ENCODE results near the gene ANXA2R. TPM values are rescaled to one million over a fixed set of nuclear protein-coding genes. Genes with fewer than 3 reads are reported as not detected.
A peak's percentile ranks its signal among the peaks of the same experiment; 100 is the strongest.

ANXA2R gene
- total RNA-seq, 1 donor from 2014 or later = 0.93 TPM

DNA sequence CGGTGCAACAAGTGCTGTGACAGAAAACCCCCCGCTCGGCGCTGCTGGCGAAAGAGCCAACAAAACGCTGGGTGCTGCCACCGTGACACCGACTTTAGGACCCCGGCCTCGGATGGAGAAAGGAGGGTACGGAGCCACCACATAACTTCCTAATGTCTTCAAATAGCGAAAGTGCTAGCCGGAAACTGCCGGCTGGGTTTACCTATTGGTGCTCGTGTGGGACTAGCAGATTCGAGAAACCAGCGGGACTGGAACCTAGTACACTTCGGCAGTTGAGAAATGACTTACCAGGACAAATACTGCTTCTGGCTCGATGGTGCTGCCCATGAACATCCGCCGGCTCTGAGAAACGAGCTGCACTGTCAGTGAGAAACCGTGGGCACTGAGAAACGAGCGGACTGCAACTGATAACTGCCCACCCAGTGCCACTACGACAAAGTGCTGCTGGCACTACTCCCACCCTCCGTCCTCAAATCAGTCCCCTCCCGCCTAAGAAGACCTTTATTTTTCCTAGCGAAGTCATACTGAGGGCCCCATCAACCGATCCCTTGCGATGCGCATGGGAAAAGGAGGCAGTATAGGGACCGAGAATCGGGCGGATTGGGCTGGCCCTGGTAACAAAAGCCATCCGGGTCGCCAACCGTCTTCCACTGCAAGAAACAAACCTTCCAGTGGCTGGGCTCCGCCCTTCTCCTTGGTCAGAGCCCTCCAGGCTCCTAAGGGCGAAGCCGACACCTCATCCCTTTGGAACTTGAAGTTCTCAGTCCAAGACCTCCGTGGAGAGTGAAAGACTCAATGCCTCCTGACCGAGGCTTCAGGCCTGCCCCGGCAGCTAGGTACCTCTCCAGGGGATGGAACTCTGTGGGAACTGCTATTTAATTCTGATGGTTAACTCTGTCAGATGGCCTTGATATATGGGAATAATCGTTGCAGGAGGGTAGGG, 27.0 kb upstream of the ANXA2R start:
- DNase-seq (ENCODE audit: low spot score, unreplicated experiment) = peak; percentile 76
- Mint-ChIP-seq H3K9me3 (ENCODE audit: low read depth) (no peaks in the 10 kb centered on the region), H3K27ac (peak overlapping the region; percentile 99), H3K4me3 (ENCODE audit: low read depth) (peak overlapping the region; percentile 97), H3K27me3 (no peaks in the 10 kb centered on the region), H3K36me3 (ENCODE audit: insufficient read depth) (peaks cover 8% of the 10 kb centered on the region), H3K4me1 (ENCODE audit: low read depth) (peaks cover 21% of the 10 kb centered on the region)
- TF ChIP-seq, protein P1, sequence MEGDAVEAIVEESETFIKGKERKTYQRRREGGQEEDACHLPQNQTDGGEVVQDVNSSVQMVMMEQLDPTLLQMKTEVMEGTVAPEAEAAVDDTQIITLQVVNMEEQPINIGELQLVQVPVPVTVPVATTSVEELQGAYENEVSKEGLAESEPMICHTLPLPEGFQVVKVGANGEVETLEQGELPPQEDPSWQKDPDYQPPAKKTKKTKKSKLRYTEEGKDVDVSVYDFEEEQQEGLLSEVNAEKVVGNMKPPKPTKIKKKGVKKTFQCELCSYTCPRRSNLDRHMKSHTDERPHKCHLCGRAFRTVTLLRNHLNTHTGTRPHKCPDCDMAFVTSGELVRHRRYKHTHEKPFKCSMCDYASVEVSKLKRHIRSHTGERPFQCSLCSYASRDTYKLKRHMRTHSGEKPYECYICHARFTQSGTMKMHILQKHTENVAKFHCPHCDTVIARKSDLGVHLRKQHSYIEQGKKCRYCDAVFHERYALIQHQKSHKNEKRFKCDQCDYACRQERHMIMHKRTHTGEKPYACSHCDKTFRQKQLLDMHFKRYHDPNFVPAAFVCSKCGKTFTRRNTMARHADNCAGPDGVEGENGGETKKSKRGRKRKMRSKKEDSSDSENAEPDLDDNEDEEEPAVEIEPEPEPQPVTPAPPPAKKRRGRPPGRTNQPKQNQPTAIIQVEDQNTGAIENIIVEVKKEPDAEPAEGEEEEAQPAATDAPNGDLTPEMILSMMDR (IDR thresholded peaks at IDR 0.05; ENCODE audit: unreplicated experiment) = no peak

DNA sequence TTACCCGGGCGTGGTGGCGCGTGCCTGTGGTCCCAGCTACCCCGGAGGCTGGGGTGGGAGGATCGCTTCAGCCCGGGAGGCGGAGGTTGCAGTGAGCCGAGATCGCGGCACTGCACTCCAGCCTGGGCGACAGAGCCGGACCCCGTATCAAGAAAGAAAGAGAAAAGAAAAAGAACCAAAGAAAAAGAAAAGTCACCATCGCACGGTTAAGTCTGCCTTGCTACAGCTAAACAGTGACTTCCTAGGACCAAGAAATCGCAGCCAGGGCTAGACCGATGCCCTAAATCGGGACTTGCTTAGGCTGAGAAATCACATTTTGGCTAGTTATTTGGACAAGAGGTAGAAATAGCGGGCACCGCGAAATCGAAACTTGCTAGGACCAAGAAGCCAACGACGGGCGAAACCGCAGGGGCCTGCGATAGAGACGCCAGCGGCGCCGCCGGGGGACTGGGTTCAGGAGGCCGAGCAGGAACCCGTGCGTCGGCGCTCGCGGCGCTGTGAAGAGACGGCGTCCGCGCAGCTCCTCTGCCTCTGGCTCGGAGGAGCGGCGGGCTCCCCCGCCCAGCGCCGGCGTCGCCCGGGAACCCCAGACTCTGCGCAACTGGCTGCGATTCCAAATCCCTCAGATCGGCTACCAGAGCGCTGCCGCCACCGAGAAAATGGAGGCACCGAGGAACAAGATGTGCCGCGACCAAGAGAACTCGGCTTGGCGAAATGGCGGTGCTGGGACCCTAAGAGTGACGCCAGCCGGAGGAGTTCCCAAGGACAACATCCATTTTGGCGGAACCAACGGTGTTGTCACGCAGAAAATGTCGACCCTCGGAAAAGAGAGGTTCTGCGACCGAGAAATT, 26.1 kb upstream of the ANXA2R start:
- H3K4me3 Mint-ChIP-seq (ENCODE audit: low read depth) = peak overlapping the region; percentile 97
- H3K4me1 Mint-ChIP-seq (ENCODE audit: low read depth) = peaks cover 22% of the 10 kb centered on the region
- no peaks in the 10 kb centered on the region for H3K27me3 Mint-ChIP-seq
- peak; percentile 43 for DNase-seq (ENCODE audit: low spot score, unreplicated experiment)
- TF ChIP-seq, protein P1 (IDR thresholded peaks at IDR 0.05; ENCODE audit: unreplicated experiment) = peak; percentile 4
- peaks cover 8% of the 10 kb centered on the region for H3K36me3 Mint-ChIP-seq (ENCODE audit: insufficient read depth)
- peak overlapping the region; percentile 99 for H3K27ac Mint-ChIP-seq
- H3K9me3 Mint-ChIP-seq (ENCODE audit: low read depth) = no peaks in the 10 kb centered on the region

DNA sequence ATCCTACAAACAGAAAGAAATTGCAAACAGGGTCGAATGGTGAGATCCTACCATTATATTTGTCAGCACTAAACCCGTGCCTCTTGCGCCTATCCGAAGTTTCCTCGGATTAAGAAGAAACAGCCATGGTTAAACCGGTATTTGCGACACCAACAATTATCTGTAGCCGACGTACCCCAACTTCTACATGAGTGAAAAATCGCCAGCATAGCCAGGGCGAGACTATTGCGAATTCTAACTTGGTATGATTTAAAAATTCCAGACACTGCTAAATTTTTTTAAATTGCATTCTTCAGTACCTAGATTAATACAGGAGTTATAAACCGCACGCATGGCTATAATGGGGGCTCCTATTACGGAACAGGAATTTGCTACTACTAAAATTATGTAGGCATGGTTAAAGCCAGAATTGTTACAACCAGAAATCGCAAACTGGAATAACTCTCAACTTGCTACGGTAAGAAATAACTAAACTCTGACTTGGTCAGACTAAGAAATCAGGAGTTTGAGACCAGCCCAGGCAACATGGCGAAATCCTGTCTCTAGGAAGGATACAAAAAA, 25.3 kb upstream of the ANXA2R start:
- peaks cover 22% of the 10 kb centered on the region for H3K4me1 Mint-ChIP-seq (ENCODE audit: low read depth)
- peaks cover 3% of the 10 kb centered on the region for H3K36me3 Mint-ChIP-seq (ENCODE audit: insufficient read depth)
- TF ChIP-seq, protein P1 (IDR thresholded peaks at IDR 0.05; ENCODE audit: unreplicated experiment) = no peak
- H3K9me3 Mint-ChIP-seq (ENCODE audit: low read depth) = no peaks in the 10 kb centered on the region
- H3K27me3 Mint-ChIP-seq = no peaks in the 10 kb centered on the region
- DNase-seq (ENCODE audit: low spot score, unreplicated experiment) = no peak
- peak overlapping the region; percentile 99 for H3K27ac Mint-ChIP-seq
- peak overlapping the region; percentile 97 for H3K4me3 Mint-ChIP-seq (ENCODE audit: low read depth)

DNA sequence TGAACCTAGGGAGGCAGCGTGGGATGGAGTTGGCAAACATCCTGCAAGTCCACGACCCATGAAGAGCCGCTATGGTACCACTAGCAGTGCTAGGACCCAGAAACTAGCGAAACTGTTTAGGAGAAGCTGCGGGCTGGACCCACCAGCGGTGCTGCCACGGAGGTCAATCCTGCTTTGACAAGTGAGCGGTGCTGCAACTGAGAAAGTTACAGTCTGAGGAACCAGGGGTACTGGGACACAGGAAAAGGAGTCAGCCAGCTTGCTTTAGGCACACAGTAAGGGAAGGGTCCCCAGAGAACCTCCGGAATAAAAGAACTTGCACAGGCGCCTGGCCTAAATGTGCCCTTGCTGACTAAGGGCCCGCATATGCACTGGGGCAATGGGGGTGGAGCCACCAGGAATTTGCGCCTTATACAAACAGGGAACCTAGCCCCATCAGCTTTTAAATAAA, 23.6 kb upstream of the ANXA2R start:
- H3K4me3 Mint-ChIP-seq (ENCODE audit: low read depth) = peak overlapping the region; percentile 29
- peak overlapping the region; percentile 99 for H3K27ac Mint-ChIP-seq
- TF ChIP-seq, protein P1 (IDR thresholded peaks at IDR 0.05; ENCODE audit: unreplicated experiment) = no peak
- H3K36me3 Mint-ChIP-seq (ENCODE audit: insufficient read depth) = peaks cover 7% of the 10 kb centered on the region
- no peaks in the 10 kb centered on the region for H3K9me3 Mint-ChIP-seq (ENCODE audit: low read depth)
- DNase-seq (ENCODE audit: low spot score, unreplicated experiment) = no peak
- H3K27me3 Mint-ChIP-seq = no peaks in the 10 kb centered on the region
- H3K4me1 Mint-ChIP-seq (ENCODE audit: low read depth) = peaks cover 22% of the 10 kb centered on the region

Measured in progenitor cell of endocrine pancreas (in vitro differentiated cells).